ENCODE measurements around the gene CD22.
"Not testable (repeated sequence)": the region's sequence is repeated elsewhere in the genome, so short reads cannot be mapped to it uniquely, and the experiment has no call there.

Gene CD22

DNA sequence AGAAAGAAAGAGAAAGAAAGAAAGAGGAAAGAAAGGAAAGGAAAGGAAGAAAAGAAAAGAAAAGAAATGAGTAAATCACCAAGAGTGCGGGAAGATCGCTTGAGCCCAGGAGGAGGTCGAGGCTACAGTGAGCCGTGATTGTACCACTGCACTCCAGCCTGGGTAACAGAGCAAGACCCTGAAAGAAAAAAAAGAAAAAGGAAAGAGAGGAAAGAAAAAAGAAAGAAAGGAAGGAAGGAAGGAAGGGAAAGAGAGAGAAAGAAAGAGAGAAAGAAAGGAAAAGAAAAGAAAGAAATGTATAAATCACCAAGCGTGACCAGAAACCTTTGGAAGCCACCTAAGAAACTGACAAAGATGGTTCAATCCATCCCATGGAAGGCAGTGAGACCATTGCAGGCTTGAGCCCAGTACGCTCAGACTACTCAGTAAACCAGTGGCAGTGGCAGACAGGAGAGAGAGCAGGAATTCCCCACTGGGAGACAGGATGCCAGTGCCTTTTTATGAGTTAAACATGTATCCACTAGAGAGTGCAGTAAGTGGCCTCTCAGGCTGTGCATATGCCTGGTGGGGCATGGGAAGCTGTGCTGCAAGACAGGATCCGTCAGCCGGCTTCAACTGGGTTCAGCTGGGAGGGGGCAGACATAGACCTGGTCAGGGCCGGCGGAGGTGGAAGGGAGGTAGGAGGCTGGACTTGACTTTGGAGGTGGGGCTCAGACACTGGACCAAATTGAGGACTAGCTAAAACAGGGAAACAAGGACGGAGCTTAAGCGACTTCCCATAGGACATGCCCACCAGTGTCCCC lies 46.7 kb downstream of the CD22 start:
- no peak overlapping the region for H2AFZ ChIP-seq (ENCODE audit: insufficient read depth, low read length, poor library complexity)
- H2BK12ac ChIP-seq (ENCODE audit: low read length) = no peak overlapping the region
- H4K8ac ChIP-seq (ENCODE audit: low read depth, low read length) = no peak overlapping the region
- no peak overlapping the region for H3K14ac ChIP-seq (ENCODE audit: low read length)
- no peak overlapping the region for H4K91ac ChIP-seq (ENCODE audit: low read depth, low read length)
- no peak overlapping the region for H3K23ac ChIP-seq (ENCODE audit: low read length)
- H3K9ac ChIP-seq (ENCODE audit: low read length) = no peak overlapping the region
- H3K4ac ChIP-seq (ENCODE audit: low read depth, low read length) = no peak overlapping the region
- H3K36me3 ChIP-seq (ENCODE audit: control insufficient read depth in 1 of 2, insufficient read depth in 2 of 2, low read length in 2 of 2) = no peaks in the 10 kb centered on the region
- peaks cover 3% of the 10 kb centered on the region for H3K27me3 ChIP-seq (ENCODE audit: insufficient read depth, low read length)
- H3K27ac ChIP-seq (ENCODE audit: low read depth, low read length) = no peak overlapping the region
- H3K4me3 ChIP-seq (ENCODE audit: low read depth, low read length) = no peak overlapping the region
- H2AK5ac ChIP-seq (ENCODE audit: low read length) = no peak overlapping the region
- H3K79me1 ChIP-seq (ENCODE audit: low read length) = no peaks in the 10 kb centered on the region
- DNase-seq = no peak
- no CpG with 5 or more reads among the region's 12 CpGs for WGBS (ENCODE audit: extremely low coverage, insufficient coverage, insufficient read length)
- no peaks in the 10 kb centered on the region for H3K4me1 ChIP-seq (ENCODE audit: control insufficient read depth in 1 of 2, insufficient read depth in 2 of 2, low read length in 2 of 2)
- H3K9me3 ChIP-seq (ENCODE audit: insufficient read depth, low read depth, low read length) = peaks cover 2% of the 10 kb centered on the region
- H4K12ac ChIP-seq (ENCODE audit: low read depth, low read length) = no peak overlapping the region
- H3K18ac ChIP-seq (ENCODE audit: low read length) = no peak overlapping the region
- no peak overlapping the region for H3K4me2 ChIP-seq (ENCODE audit: low read length)
- no peak overlapping the region for H2BK5ac ChIP-seq (ENCODE audit: low read depth, low read length, poor library complexity)
- no peaks in the 10 kb centered on the region for H3K79me2 ChIP-seq (ENCODE audit: control insufficient read depth, insufficient read depth, low read length, poor library complexity)
- H2BK120ac ChIP-seq (ENCODE audit: insufficient read depth, low read length, poor library complexity) = no peak overlapping the region

DNA sequence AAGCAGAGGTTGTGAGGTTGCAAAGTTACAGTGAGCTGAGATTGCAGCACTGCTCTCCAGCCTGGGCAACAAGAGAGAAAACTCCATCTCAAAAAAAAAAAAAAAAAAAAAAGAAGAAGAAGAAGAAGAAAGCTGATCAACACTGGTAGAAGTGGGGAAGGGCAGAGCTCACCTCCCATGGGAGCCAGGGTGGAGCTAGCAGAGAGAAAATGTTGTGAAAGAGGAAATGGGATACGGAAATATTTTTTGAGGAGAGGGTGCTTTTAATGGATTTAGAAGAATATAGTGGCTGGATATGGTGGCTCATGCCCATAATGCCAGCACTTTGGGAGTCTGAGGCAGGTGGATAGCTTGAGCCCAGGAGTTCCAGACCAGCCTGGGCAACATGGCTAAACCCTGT lies 48.7 kb downstream of the CD22 start:
- Histone ChIP-seq H3K4me1 (ENCODE audit: control insufficient read depth in 1 of 2, insufficient read depth in 2 of 2, low read length in 2 of 2) (no peaks in the 10 kb centered on the region), H3K79me2 (ENCODE audit: control insufficient read depth, insufficient read depth, low read length, poor library complexity) (no peaks in the 10 kb centered on the region), H2AFZ (ENCODE audit: insufficient read depth, low read length, poor library complexity) (no peak overlapping the region), H3K23ac (ENCODE audit: low read length) (no peak overlapping the region), H3K36me3 (ENCODE audit: control insufficient read depth in 1 of 2, insufficient read depth in 2 of 2, low read length in 2 of 2) (no peaks in the 10 kb centered on the region), H3K18ac (ENCODE audit: low read length) (no peak overlapping the region), H3K4me3 (ENCODE audit: low read depth, low read length) (no peak overlapping the region), H2BK12ac (ENCODE audit: low read length) (no peak overlapping the region), H3K27me3 (ENCODE audit: insufficient read depth, low read length) (peaks cover 3% of the 10 kb centered on the region), H2BK5ac (ENCODE audit: low read depth, low read length, poor library complexity) (no peak overlapping the region), H3K4ac (ENCODE audit: low read depth, low read length) (no peak overlapping the region), H2AK5ac (ENCODE audit: low read length) (no peak overlapping the region), H3K27ac (ENCODE audit: low read depth, low read length) (no peak overlapping the region), H2BK120ac (ENCODE audit: insufficient read depth, low read length, poor library complexity) (no peak overlapping the region), H4K8ac (ENCODE audit: low read depth, low read length) (no peak overlapping the region), H4K91ac (ENCODE audit: low read depth, low read length) (no peak overlapping the region), H3K9me3 (ENCODE audit: insufficient read depth, low read depth, low read length) (peaks cover 6% of the 10 kb centered on the region), H3K79me1 (ENCODE audit: low read length) (no peaks in the 10 kb centered on the region), H3K9ac (ENCODE audit: low read length) (no peak overlapping the region), H3K4me2 (ENCODE audit: low read length) (no peak overlapping the region), H4K12ac (ENCODE audit: low read depth, low read length) (no peak overlapping the region), H3K14ac (ENCODE audit: low read length) (no peak overlapping the region)
- DNase-seq = no peak
- WGBS (ENCODE audit: extremely low coverage, insufficient coverage, insufficient read length) = 100% methylated on average over 1 of the region's 1 CpG

DNA sequence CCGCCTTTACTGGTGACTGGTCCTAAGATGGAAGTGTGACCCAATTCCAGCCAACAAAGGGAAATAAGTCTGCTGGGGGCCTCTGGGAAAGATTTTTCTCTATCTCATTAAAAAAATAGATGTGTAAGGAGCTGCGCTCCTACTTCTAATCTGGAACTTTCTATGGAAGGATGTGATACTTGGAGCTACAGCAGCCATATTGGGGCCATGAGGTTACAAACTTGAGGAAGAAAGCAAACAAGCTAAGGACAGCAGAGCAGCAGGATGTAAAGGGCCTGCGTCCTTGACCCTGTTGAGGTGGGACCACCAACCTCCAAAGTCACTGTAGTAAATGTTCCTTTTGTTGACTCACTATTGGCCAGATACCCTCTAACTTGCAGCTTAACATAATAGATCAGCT lies 49.4 kb downstream of the CD22 start:
- Histone ChIP-seq H2BK120ac (ENCODE audit: insufficient read depth, low read length, poor library complexity) (no peak overlapping the region), H3K27me3 (ENCODE audit: insufficient read depth, low read length) (peaks cover 3% of the 10 kb centered on the region), H2BK12ac (ENCODE audit: low read length) (no peak overlapping the region), H3K79me2 (ENCODE audit: control insufficient read depth, insufficient read depth, low read length, poor library complexity) (no peaks in the 10 kb centered on the region), H3K9ac (ENCODE audit: low read length) (no peak overlapping the region), H2BK5ac (ENCODE audit: low read depth, low read length, poor library complexity) (no peak overlapping the region), H4K12ac (ENCODE audit: low read depth, low read length) (no peak overlapping the region), H4K91ac (ENCODE audit: low read depth, low read length) (no peak overlapping the region), H3K4me3 (ENCODE audit: low read depth, low read length) (no peak overlapping the region), H3K18ac (ENCODE audit: low read length) (no peak overlapping the region), H3K9me3 (ENCODE audit: insufficient read depth, low read depth, low read length) (peaks cover 8% of the 10 kb centered on the region), H2AFZ (ENCODE audit: insufficient read depth, low read length, poor library complexity) (no peak overlapping the region), H3K36me3 (ENCODE audit: control insufficient read depth in 1 of 2, insufficient read depth in 2 of 2, low read length in 2 of 2) (no peaks in the 10 kb centered on the region), H2AK5ac (ENCODE audit: low read length) (no peak overlapping the region), H3K27ac (ENCODE audit: low read depth, low read length) (no peak overlapping the region), H3K4me2 (ENCODE audit: low read length) (no peak overlapping the region), H4K8ac (ENCODE audit: low read depth, low read length) (no peak overlapping the region), H3K4me1 (ENCODE audit: control insufficient read depth in 1 of 2, insufficient read depth in 2 of 2, low read length in 2 of 2) (no peaks in the 10 kb centered on the region), H3K14ac (ENCODE audit: low read length) (no peak overlapping the region), H3K23ac (ENCODE audit: low read length) (no peak overlapping the region), H3K79me1 (ENCODE audit: low read length) (no peaks in the 10 kb centered on the region), H3K4ac (ENCODE audit: low read depth, low read length) (no peak overlapping the region)
- DNase-seq = no peak
- WGBS (ENCODE audit: extremely low coverage, insufficient coverage, insufficient read length) = no CpG with 5 or more reads among the region's 3 CpGs

- H4K12ac ChIP-seq (ENCODE audit: low read depth, low read length); DNase-seq; H3K27me3 ChIP-seq (ENCODE audit: insufficient read depth, low read length); H4K8ac ChIP-seq (ENCODE audit: low read depth, low read length); H3K9ac ChIP-seq (ENCODE audit: low read length); H3K4me3 ChIP-seq (ENCODE audit: low read depth, low read length); H2BK12ac ChIP-seq (ENCODE audit: low read length); H3K27ac ChIP-seq (ENCODE audit: low read depth, low read length); H3K18ac ChIP-seq (ENCODE audit: low read length); H2BK120ac ChIP-seq (ENCODE audit: insufficient read depth, low read length, poor library complexity); H4K91ac ChIP-seq (ENCODE audit: low read depth, low read length); H2AK5ac ChIP-seq (ENCODE audit: low read length); H3K4me2 ChIP-seq (ENCODE audit: low read length); H2BK5ac ChIP-seq (ENCODE audit: low read depth, low read length, poor library complexity); H3K79me2 ChIP-seq (ENCODE audit: control insufficient read depth, insufficient read depth, low read length, poor library complexity); H3K79me1 ChIP-seq (ENCODE audit: low read length); H3K14ac ChIP-seq (ENCODE audit: low read length); H2AFZ ChIP-seq (ENCODE audit: insufficient read depth, low read length, poor library complexity); H3K4me1 ChIP-seq (ENCODE audit: control insufficient read depth in 1 of 2, insufficient read depth in 2 of 2, low read length in 2 of 2); H3K36me3 ChIP-seq (ENCODE audit: control insufficient read depth in 1 of 2, insufficient read depth in 2 of 2, low read length in 2 of 2); H3K4ac ChIP-seq (ENCODE audit: low read depth, low read length); H3K23ac ChIP-seq (ENCODE audit: low read length): not testable (repeated sequence)
- peaks cover 10% of the 10 kb centered on the region for H3K9me3 ChIP-seq (ENCODE audit: insufficient read depth, low read depth, low read length)
- no CpG with 5 or more reads among the region's 5 CpGs for WGBS (ENCODE audit: extremely low coverage, insufficient coverage, insufficient read length)
Measured at GRCh38 chr19:35379545-35379944, 50.6 kb downstream of the CD22 start.
